Measurements from ENCODE around the gene DENND6B.

- TF ChIP-seq ARNTL (CRISPR knock-in tag; IDR thresholded peaks at IDR 0.05; ENCODE audit: borderline replicate concordance, low read depth) (no peak), ZFP3 (CRISPR knock-in tag; IDR thresholded peaks at IDR 0.05) (no peak), CSDC2 (CRISPR knock-in tag; IDR thresholded peaks at IDR 0.05) (no peak), GLIS3 (CRISPR knock-in tag; IDR thresholded peaks at IDR 0.05) (no peak), SNAI2 (CRISPR knock-in tag; IDR thresholded peaks at IDR 0.05) (no peak), ZFP30 (CRISPR knock-in tag; IDR thresholded peaks at IDR 0.05) (no peak), TOX (CRISPR knock-in tag; IDR thresholded peaks at IDR 0.05; ENCODE audit: borderline replicate concordance) (no peak), RARB (CRISPR knock-in tag; IDR thresholded peaks at IDR 0.05) (no peak), ISL1 (CRISPR knock-in tag; IDR thresholded peaks at IDR 0.05) (no peak)
- TF ChIP-seq, protein P1, sequence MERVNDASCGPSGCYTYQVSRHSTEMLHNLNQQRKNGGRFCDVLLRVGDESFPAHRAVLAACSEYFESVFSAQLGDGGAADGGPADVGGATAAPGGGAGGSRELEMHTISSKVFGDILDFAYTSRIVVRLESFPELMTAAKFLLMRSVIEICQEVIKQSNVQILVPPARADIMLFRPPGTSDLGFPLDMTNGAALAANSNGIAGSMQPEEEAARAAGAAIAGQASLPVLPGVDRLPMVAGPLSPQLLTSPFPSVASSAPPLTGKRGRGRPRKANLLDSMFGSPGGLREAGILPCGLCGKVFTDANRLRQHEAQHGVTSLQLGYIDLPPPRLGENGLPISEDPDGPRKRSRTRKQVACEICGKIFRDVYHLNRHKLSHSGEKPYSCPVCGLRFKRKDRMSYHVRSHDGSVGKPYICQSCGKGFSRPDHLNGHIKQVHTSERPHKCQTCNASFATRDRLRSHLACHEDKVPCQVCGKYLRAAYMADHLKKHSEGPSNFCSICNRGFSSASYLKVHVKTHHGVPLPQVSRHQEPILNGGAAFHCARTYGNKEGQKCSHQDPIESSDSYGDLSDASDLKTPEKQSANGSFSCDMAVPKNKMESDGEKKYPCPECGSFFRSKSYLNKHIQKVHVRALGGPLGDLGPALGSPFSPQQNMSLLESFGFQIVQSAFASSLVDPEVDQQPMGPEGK (CRISPR knock-in tag; IDR thresholded peaks at IDR 0.05; ENCODE audit: borderline replicate concordance), result no peak
- TF ChIP-seq, protein P2, sequence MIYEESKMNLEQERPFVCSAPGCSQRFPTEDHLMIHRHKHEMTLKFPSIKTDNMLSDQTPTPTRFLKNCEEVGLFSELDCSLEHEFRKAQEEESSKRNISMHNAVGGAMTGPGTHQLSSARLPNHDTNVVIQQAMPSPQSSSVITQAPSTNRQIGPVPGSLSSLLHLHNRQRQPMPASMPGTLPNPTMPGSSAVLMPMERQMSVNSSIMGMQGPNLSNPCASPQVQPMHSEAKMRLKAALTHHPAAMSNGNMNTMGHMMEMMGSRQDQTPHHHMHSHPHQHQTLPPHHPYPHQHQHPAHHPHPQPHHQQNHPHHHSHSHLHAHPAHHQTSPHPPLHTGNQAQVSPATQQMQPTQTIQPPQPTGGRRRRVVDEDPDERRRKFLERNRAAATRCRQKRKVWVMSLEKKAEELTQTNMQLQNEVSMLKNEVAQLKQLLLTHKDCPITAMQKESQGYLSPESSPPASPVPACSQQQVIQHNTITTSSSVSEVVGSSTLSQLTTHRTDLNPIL (CRISPR knock-in tag; IDR thresholded peaks at IDR 0.05; ENCODE audit: low read depth), result no peak
- TF ChIP-seq, protein P3, sequence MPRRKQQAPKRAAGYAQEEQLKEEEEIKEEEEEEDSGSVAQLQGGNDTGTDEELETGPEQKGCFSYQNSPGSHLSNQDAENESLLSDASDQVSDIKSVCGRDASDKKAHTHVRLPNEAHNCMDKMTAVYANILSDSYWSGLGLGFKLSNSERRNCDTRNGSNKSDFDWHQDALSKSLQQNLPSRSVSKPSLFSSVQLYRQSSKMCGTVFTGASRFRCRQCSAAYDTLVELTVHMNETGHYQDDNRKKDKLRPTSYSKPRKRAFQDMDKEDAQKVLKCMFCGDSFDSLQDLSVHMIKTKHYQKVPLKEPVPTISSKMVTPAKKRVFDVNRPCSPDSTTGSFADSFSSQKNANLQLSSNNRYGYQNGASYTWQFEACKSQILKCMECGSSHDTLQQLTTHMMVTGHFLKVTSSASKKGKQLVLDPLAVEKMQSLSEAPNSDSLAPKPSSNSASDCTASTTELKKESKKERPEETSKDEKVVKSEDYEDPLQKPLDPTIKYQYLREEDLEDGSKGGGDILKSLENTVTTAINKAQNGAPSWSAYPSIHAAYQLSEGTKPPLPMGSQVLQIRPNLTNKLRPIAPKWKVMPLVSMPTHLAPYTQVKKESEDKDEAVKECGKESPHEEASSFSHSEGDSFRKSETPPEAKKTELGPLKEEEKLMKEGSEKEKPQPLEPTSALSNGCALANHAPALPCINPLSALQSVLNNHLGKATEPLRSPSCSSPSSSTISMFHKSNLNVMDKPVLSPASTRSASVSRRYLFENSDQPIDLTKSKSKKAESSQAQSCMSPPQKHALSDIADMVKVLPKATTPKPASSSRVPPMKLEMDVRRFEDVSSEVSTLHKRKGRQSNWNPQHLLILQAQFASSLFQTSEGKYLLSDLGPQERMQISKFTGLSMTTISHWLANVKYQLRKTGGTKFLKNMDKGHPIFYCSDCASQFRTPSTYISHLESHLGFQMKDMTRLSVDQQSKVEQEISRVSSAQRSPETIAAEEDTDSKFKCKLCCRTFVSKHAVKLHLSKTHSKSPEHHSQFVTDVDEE (CRISPR knock-in tag; IDR thresholded peaks at IDR 0.05), result no peak
Observed at GRCh38 chr22:50314455-50315288, 12.1 kb downstream of the DENND6B start.
